Sigmoid colon (tissue), 7 donors: ENCODE measurements around the gene CDH18. TPM values are rescaled to one million over a fixed set of nuclear protein-coding genes. Genes with fewer than 3 reads are reported as not detected.

Experiments used
- DNase-seq: peaks from one replicate; pipeline ENCODE4 v3.0.0-alpha.2; 2019
- H3K27ac ChIP-seq, 4 donors: fragments of 200-600 bp; sonication (generic); one replicate each; pipeline ENCODE4 v1.5.1; 2016 to 2019; ENCODE audit warnings: mild to moderate bottlenecking in 1 of 4
- H3K27me3 ChIP-seq, 3 donors: fragments of 200-600 bp; sonication (generic); one replicate each; pipeline ENCODE4 v1.5.1; 2019; ENCODE audit warnings: mild to moderate bottlenecking in 1 of 3
- H3K36me3 ChIP-seq, 4 donors: fragments of 200-600 bp; sonication (generic); one replicate each; pipeline ENCODE4 v1.5.1; 2016 to 2019
- H3K4me1 ChIP-seq, 4 donors: fragments of 200-600 bp; sonication (generic); one replicate each; pipeline ENCODE4 v1.5.1; 2017 to 2019
- H3K4me3 ChIP-seq, 4 donors: fragments of 200-600 bp; sonication (generic); one replicate each; pipeline ENCODE4 v1.5.1; 2017 to 2019; ENCODE audit warnings: mild to moderate bottlenecking in 2 of 4, moderate library complexity in 1 of 4
- H3K9me3 ChIP-seq, 4 donors: fragments of 200-600 bp in 3 of 4; sonication (generic) in 3 of 4; one replicate each; pipeline versions ENCODE4 v1.5.1 to v1.6.1; 2013 to 2019
- CTCF ChIP-seq, 4 experiments: fragments of 450-650 bp in 3 of 4; fragments of 200-600 bp in 1 of 4; IDR thresholded peaks; one replicate each; pipeline ENCODE4 v1.5.1; 2016 to 2019; ENCODE audit warnings: antibody characterized with exemption in 4 of 4, mild to moderate bottlenecking in 3 of 4, moderate library complexity in 2 of 4
- EP300 ChIP-seq, 4 donors: sonication (generic); formaldehyde crosslinking; IDR thresholded peaks; one replicate each; pipeline ENCODE4 v1.6.1; 2017; ENCODE audit warnings: antibody characterized with exemption in 4 of 4
- POLR2A ChIP-seq, 2 donors: fragments of 450-650 bp; IDR thresholded peaks; one replicate each; pipeline ENCODE4 v1.6.1; 2016; ENCODE audit warnings: antibody characterized with exemption in 2 of 2, mild to moderate bottlenecking in 2 of 2, moderate library complexity in 2 of 2
- POLR2AphosphoS5 ChIP-seq, 4 donors: sonication (generic); formaldehyde crosslinking; IDR thresholded peaks; one replicate each; pipeline ENCODE4 v1.6.1; 2017; ENCODE audit warnings: antibody characterized with exemption in 4 of 4
- WGBS, 2 donors: extraction: QIAGEN DNeasy Blood & Tissue Kit; methylation state at CpG; one replicate each; pipeline ENCODE4 v1.1.7; 2013; 5-methylcytosine and 5-hydroxymethylcytosine counted together
- intact Hi-C: fragments of 100-400 bp; cut with DNase I; formaldehyde crosslinking; loops from one replicate; pipeline ENCODE4 v1.15.1; 2023
- polyA plus RNA-seq, 3 donors: library from polyadenylated mRNA; stranded (reverse); fragments of 200-250 nt; gene quantifications; one replicate each; pipeline ENCODE4 v1.2.3, GENCODE V29; 2013
- total RNA-seq, 4 donors: library from RNA; depleted of rRNA; stranded (reverse); fragments of >200 nt; gene quantifications; one replicate each; pipeline ENCODE4 v1.1.0, GENCODE V29; 2016
- donor health status: healthy with polysubstance abuse.
- donor health status: Bipolar disorder and iron deficiency.
- donor health status: healthy.

CDH18 gene
- total and polyA plus RNA-seq, 7 donors, result not detected

GRCh38 chr5:19920761-19921160 lies 67.2 kb downstream of the CDH18 start:
- no peak for TF ChIP-seq EP300 (IDR thresholded peaks at IDR 0.05)
- TF ChIP-seq POLR2A (IDR thresholded peaks at IDR 0.05), result no peak
- TF ChIP-seq POLR2AphosphoS5 (IDR thresholded peaks at IDR 0.05), result no peak
- TF ChIP-seq CTCF (IDR thresholded peaks at IDR 0.05), result no peak
- Histone ChIP-seq H3K27ac (no peak overlapping the region), H3K36me3 (no peaks in the 10 kb centered on the region), H3K27me3 (no peaks in the 10 kb centered on the region), H3K9me3 (no peaks in the 10 kb centered on the region), H3K4me3 (no peak overlapping the region), H3K4me1 (no peaks in the 10 kb centered on the region)
- WGBS, 2 donors, result 93 to 97% methylated on average over 4 of the region's 4 CpGs
- no peak for DNase-seq
- intact Hi-C loops, result no loop called here

GRCh38 chr5:19918780-19919179 lies 69.2 kb downstream of the CDH18 start:
- H3K27me3 ChIP-seq, result no peaks in the 10 kb centered on the region
- H3K4me3 ChIP-seq, result no peak overlapping the region
- no peaks in the 10 kb centered on the region for H3K4me1 ChIP-seq
- 76 to 87% methylated on average over 3 of the region's 3 CpGs for WGBS, 2 donors
- TF ChIP-seq EP300 (IDR thresholded peaks at IDR 0.05) (no peak), CTCF (IDR thresholded peaks at IDR 0.05) (no peak), POLR2AphosphoS5 (IDR thresholded peaks at IDR 0.05) (no peak), POLR2A (IDR thresholded peaks at IDR 0.05) (no peak)
- H3K27ac ChIP-seq, result no peak overlapping the region
- DNase-seq, result no peak
- intact Hi-C loops, result no loop called here
- H3K9me3 ChIP-seq, result no peaks in the 10 kb centered on the region
- no peaks in the 10 kb centered on the region for H3K36me3 ChIP-seq

- no peak for TF ChIP-seq CTCF (IDR thresholded peaks at IDR 0.05)
- no peak for TF ChIP-seq POLR2AphosphoS5 (IDR thresholded peaks at IDR 0.05)
- TF ChIP-seq POLR2A (IDR thresholded peaks at IDR 0.05), result no peak
- Histone ChIP-seq H3K4me1 (no peaks in the 10 kb centered on the region), H3K36me3 (no peaks in the 10 kb centered on the region), H3K27me3 (no peaks in the 10 kb centered on the region), H3K4me3 (no peak overlapping the region), H3K27ac (no peak overlapping the region), H3K9me3 (no peaks in the 10 kb centered on the region)
- intact Hi-C loops, result no loop called here
- 66 to 70% methylated on average over 5 of the region's 5 CpGs for WGBS, 2 donors
- no peak for DNase-seq
These were observed 70.3 kb downstream of the CDH18 start for GRCh38 chr5:19917588-19918122.

GRCh38 chr5:19910136-19910535 lies 77.9 kb downstream of the CDH18 start:
- no peak for DNase-seq
- Histone ChIP-seq H3K4me1 (no peaks in the 10 kb centered on the region), H3K4me3 (no peak overlapping the region), H3K27ac (no peak overlapping the region), H3K9me3 (no peaks in the 10 kb centered on the region), H3K27me3 (no peaks in the 10 kb centered on the region), H3K36me3 (no peaks in the 10 kb centered on the region)
- TF ChIP-seq CTCF (IDR thresholded peaks at IDR 0.05) (no peak), POLR2A (IDR thresholded peaks at IDR 0.05) (no peak), EP300 (IDR thresholded peaks at IDR 0.05) (no peak), POLR2AphosphoS5 (IDR thresholded peaks at IDR 0.05) (no peak)
- intact Hi-C loops, result no loop called here
- WGBS, 2 donors, result 41 to 60% methylated on average over 4 of the region's 4 CpGs

GRCh38 chr5:19904766-19905165 lies 83.2 kb downstream of the CDH18 start:
- TF ChIP-seq CTCF (IDR thresholded peaks at IDR 0.05) (no peak), POLR2AphosphoS5 (IDR thresholded peaks at IDR 0.05) (no peak), POLR2A (IDR thresholded peaks at IDR 0.05) (no peak), EP300 (IDR thresholded peaks at IDR 0.05) (no peak)
- WGBS, 2 donors, result 0 to 42% methylated on average over 1 of the region's 1 CpG
- Histone ChIP-seq H3K27me3 (no peaks in the 10 kb centered on the region), H3K9me3 (no peaks in the 10 kb centered on the region), H3K36me3 (no peaks in the 10 kb centered on the region), H3K4me3 (no peak overlapping the region), H3K27ac (no peak overlapping the region), H3K4me1 (no peaks in the 10 kb centered on the region)
- intact Hi-C loops, result no loop called here
- no peak for DNase-seq
